Peyer's patch (tissue), 4 donors: ENCODE results near the gene LCP1.

Experiments
- POLR2A ChIP-seq, 2 donors: fragments of 450-650 bp; IDR thresholded peaks; one replicate each; pipeline ENCODE4 v1.5.1; 2017; ENCODE audit warnings: antibody characterized with exemption in 2 of 2, mild to moderate bottlenecking in 2 of 2, moderate library complexity in 2 of 2
- TF ChIP-seq, protein P1 (sequence below), 6 experiments: fragments of 450-650 bp in 4 of 6; fragments of 200-600 bp in 2 of 6; sonication (generic) in 1 of 6; IDR thresholded peaks; one replicate each; pipeline ENCODE4 v1.5.1; 2017 to 2019; ENCODE audit warnings: antibody characterized with exemption in 6 of 6, mild to moderate bottlenecking in 3 of 6, moderate library complexity in 1 of 6

DNA sequence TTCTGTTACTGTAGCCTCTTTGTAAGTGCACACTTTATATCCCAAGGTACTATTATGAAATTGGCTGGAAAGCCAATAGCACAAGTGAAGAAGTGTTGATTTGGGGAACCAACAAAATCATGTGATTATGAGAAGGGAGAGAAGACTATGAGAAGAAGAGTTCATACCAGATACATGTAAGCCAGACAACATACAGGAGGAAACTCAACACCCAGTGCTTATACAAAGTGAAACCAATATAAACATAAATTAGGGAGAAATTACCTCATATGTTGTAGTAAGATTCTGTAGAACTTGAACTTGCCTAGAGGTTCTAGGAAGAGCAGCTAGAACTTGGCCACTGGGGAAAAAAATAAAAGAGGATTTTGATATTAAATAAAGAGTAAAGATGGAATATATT, 94.5 kb downstream of the LCP1 start:
- TF ChIP-seq, protein P1, sequence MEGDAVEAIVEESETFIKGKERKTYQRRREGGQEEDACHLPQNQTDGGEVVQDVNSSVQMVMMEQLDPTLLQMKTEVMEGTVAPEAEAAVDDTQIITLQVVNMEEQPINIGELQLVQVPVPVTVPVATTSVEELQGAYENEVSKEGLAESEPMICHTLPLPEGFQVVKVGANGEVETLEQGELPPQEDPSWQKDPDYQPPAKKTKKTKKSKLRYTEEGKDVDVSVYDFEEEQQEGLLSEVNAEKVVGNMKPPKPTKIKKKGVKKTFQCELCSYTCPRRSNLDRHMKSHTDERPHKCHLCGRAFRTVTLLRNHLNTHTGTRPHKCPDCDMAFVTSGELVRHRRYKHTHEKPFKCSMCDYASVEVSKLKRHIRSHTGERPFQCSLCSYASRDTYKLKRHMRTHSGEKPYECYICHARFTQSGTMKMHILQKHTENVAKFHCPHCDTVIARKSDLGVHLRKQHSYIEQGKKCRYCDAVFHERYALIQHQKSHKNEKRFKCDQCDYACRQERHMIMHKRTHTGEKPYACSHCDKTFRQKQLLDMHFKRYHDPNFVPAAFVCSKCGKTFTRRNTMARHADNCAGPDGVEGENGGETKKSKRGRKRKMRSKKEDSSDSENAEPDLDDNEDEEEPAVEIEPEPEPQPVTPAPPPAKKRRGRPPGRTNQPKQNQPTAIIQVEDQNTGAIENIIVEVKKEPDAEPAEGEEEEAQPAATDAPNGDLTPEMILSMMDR (IDR thresholded peaks at IDR 0.05) = no peak
- no peak for TF ChIP-seq POLR2A (IDR thresholded peaks at IDR 0.05)
